Keratinocyte (primary cell): Measurements from ENCODE around the gene AFTPH.

Experiments
- CTCF ChIP-seq, 3 experiments: IDR thresholded peaks in 1 of 3; conservative IDR thresholded peaks in 1 of 3; optimal IDR thresholded peaks in 1 of 3; 2 replicates in 2 of 3; 3 replicates in 1 of 3; pipeline versions ENCODE3 to v1.5.1; 2011; ENCODE audit warnings: low read length in 3 of 3, mild to moderate bottlenecking in 3 of 3, moderate library complexity in 2 of 3, control low read depth in 1 of 3, inconsistent platforms in 1 of 3; ENCODE audit not compliant: insufficient read depth in 2 of 3; ENCODE audit errors: extremely low read depth in 1 of 3
- EZH2 ChIP-seq: IDR thresholded peaks from one replicate; pipeline ENCODE4 v1.6.1; 2012; ENCODE audit warnings: inconsistent platforms, mild to moderate bottlenecking, low read length, moderate library complexity

DNA sequence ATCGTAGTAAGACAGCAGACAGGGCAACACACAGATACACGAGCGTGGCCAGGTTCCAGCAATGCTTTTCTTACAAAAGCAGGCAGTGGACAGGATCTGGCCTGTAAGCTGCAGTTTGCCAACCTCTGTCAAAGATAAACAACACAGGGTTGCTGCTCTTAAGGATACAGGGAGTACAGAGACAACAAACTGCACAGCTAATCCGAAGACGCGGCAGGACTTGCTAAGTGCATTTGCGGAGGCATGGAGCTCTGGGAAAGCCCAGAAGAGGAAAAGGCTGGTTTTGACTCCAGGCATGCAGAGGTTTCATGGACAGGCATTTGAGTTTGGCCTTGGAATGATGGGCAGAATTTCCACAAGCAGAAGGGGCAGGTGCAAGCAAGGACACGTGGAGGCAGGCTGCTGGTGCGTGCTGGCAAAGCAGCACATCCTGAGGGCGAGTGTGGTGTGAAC, 105.2 kb downstream of the AFTPH start:
- TF ChIP-seq CTCF (optimal IDR thresholded peaks at IDR 0.05 in 1 of 3, IDR thresholded peaks at IDR 0.05 in 1 of 3, conservative IDR thresholded peaks at IDR 0.05 in 1 of 3; ENCODE audit: extremely low read depth in 1 of 3, insufficient read depth in 2 of 3, low read length in 3 of 3) (no peak), EZH2 (no peak)
